Lower lobe of right lung (tissue), 2 donors: ENCODE measurements around the gene NELFA. TPM values are rescaled to one million over a fixed set of nuclear protein-coding genes. Genes with fewer than 3 reads are reported as not detected.
A peak's percentile ranks its signal among the peaks of the same experiment; 100 is the strongest.
"Not testable (repeated sequence)": the region's sequence is repeated elsewhere in the genome, so short reads cannot be mapped to it uniquely, and the experiment has no call there.

Experiments used
- ATAC-seq, 2 donors: fragments of 200-7000 bp; cut with Tn5 transposase; one replicate each; pipeline ENCODE4 v1.9.1; 2020 to 2022; ENCODE audit warnings: mild to moderate bottlenecking in 2 of 2, moderate library complexity in 2 of 2
- DNase-seq: peaks from one replicate; pipeline ENCODE4 v3.0.0-alpha.2; 2020
- H3K27ac ChIP-seq: fragments of 200-600 bp; one replicate; pipeline ENCODE4 v1.8.0; 2022
- H3K27me3 ChIP-seq: fragments of 200-600 bp; one replicate; pipeline ENCODE4 v1.8.0; 2022; ENCODE audit warnings: low read depth
- H3K36me3 ChIP-seq: fragments of 200-600 bp; one replicate; pipeline ENCODE4 v1.8.0; 2022; ENCODE audit warnings: mild to moderate bottlenecking
- H3K4me1 ChIP-seq: fragments of 200-600 bp; one replicate; pipeline ENCODE4 v1.8.0; 2022
- H3K4me3 ChIP-seq: fragments of 200-600 bp; one replicate; pipeline ENCODE4 v1.8.0; 2022; ENCODE audit warnings: mild to moderate bottlenecking
- H3K9me3 ChIP-seq: fragments of 200-600 bp; one replicate; pipeline ENCODE4 v1.8.0; 2022
- intact Hi-C: fragments of 100-400 bp; cut with DNase I; formaldehyde crosslinking; loops from one replicate; pipeline ENCODE4 v1.11.0; 2022
- total RNA-seq: library from RNA; stranded (reverse); fragmentation: NEBNext Ultra II Directional; extraction: Animal tissue kit (Norgen Biotek cat#: 25700); gene quantifications from one replicate; pipeline ENCODE4 v1.2.1, GENCODE V29; 2021
- TF ChIP-seq, protein P1 (sequence below): fragments of 200-600 bp; IDR thresholded peaks from one replicate; pipeline ENCODE4 v1.8.0; 2022; ENCODE audit warnings: antibody characterized with exemption, mild to moderate bottlenecking
- donor health status: DM: no; HTN: yes; CAD: no; lungs with severe emphysema.

The NELFA gene
- total RNA-seq, 1 donor from 2014 or later: 22.6 TPM

DNA sequence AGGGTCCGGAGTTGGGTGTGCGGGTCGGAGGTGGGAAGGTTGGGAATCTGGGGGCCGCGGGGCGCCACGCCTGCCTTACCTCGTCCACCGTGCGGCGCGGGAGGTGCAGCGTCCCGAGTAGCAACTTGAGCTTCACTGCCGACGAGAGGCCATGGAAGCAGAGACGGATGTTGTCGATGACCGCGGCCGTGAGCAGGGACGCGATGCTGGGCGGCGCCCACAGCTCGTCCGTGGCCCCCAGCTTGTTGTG, 178 bp downstream of the NELFA start:
- peaks cover 8% of the 10 kb centered on the region for H3K36me3 ChIP-seq
- TF ChIP-seq, protein P1, sequence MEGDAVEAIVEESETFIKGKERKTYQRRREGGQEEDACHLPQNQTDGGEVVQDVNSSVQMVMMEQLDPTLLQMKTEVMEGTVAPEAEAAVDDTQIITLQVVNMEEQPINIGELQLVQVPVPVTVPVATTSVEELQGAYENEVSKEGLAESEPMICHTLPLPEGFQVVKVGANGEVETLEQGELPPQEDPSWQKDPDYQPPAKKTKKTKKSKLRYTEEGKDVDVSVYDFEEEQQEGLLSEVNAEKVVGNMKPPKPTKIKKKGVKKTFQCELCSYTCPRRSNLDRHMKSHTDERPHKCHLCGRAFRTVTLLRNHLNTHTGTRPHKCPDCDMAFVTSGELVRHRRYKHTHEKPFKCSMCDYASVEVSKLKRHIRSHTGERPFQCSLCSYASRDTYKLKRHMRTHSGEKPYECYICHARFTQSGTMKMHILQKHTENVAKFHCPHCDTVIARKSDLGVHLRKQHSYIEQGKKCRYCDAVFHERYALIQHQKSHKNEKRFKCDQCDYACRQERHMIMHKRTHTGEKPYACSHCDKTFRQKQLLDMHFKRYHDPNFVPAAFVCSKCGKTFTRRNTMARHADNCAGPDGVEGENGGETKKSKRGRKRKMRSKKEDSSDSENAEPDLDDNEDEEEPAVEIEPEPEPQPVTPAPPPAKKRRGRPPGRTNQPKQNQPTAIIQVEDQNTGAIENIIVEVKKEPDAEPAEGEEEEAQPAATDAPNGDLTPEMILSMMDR: no peak
- peak; percentile 2 to 25 for ATAC-seq
- H3K27ac ChIP-seq: peak overlapping the region; percentile 97
- no peaks in the 10 kb centered on the region for H3K9me3 ChIP-seq
- DNase-seq: no peak
- no peaks in the 10 kb centered on the region for H3K27me3 ChIP-seq
- peak overlapping the region; percentile 84 for H3K4me3 ChIP-seq
- intact Hi-C loops: no loop called here
- peaks cover 20% of the 10 kb centered on the region for H3K4me1 ChIP-seq

GRCh38 chr4:2007804-2008670, 737 bp downstream of the NELFA start:
- H3K9me3 ChIP-seq: no peaks in the 10 kb centered on the region
- intact Hi-C loops: no loop called here
- DNase-seq (peak; percentile 53), ATAC-seq (no peak)
- H3K36me3 ChIP-seq: peaks cover 14% of the 10 kb centered on the region
- H3K27me3 ChIP-seq: no peaks in the 10 kb centered on the region
- peaks cover 20% of the 10 kb centered on the region for H3K4me1 ChIP-seq
- H3K4me3 ChIP-seq: peak overlapping the region; percentile 84
- TF ChIP-seq, protein P1: no peak
- H3K27ac ChIP-seq: peak overlapping the region; percentile 97

DNA sequence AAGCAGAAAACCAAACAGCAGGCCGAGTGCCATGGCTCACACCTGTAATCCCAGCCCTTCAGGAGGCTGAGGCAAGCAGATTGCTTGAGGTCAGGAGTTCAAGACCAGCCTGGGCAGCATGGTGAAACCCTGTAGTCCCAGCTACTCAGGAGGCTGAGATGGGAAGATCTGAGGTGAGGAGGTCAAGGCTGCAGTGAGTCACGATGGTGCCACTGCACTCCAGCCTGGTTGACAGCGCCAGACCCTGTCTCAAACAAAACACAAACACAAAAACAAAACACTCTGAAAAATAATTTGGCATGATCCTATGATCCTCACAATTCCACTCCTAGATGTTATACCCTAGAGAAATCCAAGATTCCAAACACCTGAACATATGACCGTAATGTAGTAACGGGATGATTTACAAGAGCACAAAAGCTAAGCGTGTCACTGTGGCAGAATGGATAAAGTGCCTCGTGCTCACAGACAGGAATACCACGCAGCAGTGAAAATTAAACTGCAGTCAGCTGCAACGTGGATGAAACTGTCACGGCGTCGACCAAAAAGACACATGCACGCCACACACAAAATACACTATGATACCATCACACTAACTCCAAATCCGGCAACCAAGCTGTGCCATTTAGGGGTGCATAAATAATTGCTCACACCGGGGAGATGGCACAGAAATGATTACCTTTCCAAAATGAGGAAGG, 1.7 kb downstream of the NELFA start:
- intact Hi-C loops: no loop called here
- H3K4me1 ChIP-seq: peaks cover 20% of the 10 kb centered on the region
- no peak for DNase-seq
- peak overlapping the region; percentile 84 for H3K4me3 ChIP-seq
- no peaks in the 10 kb centered on the region for H3K9me3 ChIP-seq
- no peak for ATAC-seq
- H3K36me3 ChIP-seq: peaks cover 14% of the 10 kb centered on the region
- TF ChIP-seq, protein P1: no peak
- no peaks in the 10 kb centered on the region for H3K27me3 ChIP-seq
- H3K27ac ChIP-seq: no peak overlapping the region

GRCh38 chr4:2006367-2006766, 2.4 kb downstream of the NELFA start:
- H3K4me3 ChIP-seq: no peak overlapping the region
- ATAC-seq (no peak), DNase-seq (no peak)
- H3K27me3 ChIP-seq: no peaks in the 10 kb centered on the region
- H3K36me3 ChIP-seq: peaks cover 14% of the 10 kb centered on the region
- intact Hi-C loops: no loop called here
- H3K27ac ChIP-seq: no peak overlapping the region
- H3K4me1 ChIP-seq: peaks cover 20% of the 10 kb centered on the region
- H3K9me3 ChIP-seq: no peaks in the 10 kb centered on the region
- TF ChIP-seq, protein P1: no peak

DNA sequence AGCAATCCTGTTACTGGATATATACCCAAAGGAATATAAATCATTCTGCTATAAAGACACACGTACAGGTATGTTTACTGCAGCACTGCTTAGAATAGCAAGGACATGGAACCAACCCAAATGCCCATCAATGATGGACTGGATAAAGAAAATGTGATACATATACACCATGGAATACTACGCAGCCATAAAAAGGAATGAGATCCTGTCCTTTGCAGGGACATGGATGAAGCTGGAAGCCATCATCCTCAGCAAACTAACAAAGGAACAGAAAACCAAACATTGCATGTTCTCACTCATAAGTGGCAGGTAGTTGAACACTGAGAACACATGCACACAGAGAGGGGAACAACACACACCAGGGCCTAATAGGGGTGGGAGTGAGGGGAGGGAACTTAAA, 5.4 kb downstream of the NELFA start:
- H3K27ac ChIP-seq, H3K4me1 ChIP-seq, DNase-seq, intact Hi-C loops, H3K27me3 ChIP-seq, ATAC-seq, H3K9me3 ChIP-seq, H3K4me3 ChIP-seq: not testable (repeated sequence)
- peaks cover 14% of the 10 kb centered on the region for H3K36me3 ChIP-seq

DNA sequence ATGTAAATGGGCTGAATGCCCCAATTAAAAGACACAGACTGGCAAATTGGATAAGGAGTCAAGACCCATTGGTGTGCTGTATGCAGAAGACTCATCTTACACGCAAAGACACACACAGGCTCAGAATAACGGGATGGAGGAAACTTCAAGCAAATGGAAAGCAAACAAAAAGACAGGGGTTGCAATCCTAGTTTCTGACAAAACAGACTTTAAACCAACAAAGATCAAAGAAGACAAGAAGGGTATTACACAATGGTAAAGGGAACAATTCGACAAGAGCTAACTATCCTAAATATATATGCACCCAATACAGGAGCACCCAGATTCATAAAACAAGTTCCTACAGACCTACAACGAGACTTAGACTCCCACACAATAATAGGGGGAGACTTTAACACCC, 9.5 kb downstream of the NELFA start:
- H3K4me3 ChIP-seq, intact Hi-C loops, H3K27ac ChIP-seq, DNase-seq, H3K4me1 ChIP-seq, ATAC-seq, H3K27me3 ChIP-seq: not testable (repeated sequence)
- H3K9me3 ChIP-seq: peaks cover 15% of the 10 kb centered on the region
- peaks cover 11% of the 10 kb centered on the region for H3K36me3 ChIP-seq
